K562 (cell line): ENCODE results near the gene USP8. TPM values are rescaled to one million over a fixed set of nuclear protein-coding genes. Genes with fewer than 3 reads are reported as not detected.

Source experiments
- BMI1 ChIP-seq: fragments of 150-350 bp; IDR thresholded peaks from 2 replicates; pipeline ENCODE4 v1.6.1; 2014; ENCODE audit warnings: low read length
- CCNT2 ChIP-seq: IDR thresholded peaks from 2 replicates; pipeline ENCODE4 v1.6.1; 2011; ENCODE audit warnings: borderline replicate concordance, low read depth, mild to moderate bottlenecking, moderate library complexity, mixed read lengths, low read length; ENCODE audit not compliant: insufficient read length; ENCODE audit errors: extremely low read depth
- DMBX1 ChIP-seq: fragments of 250-450 bp; sonication (Bioruptor Pico); IDR thresholded peaks from 2 replicates; pipeline ENCODE4 v1.8.0; 2022; ENCODE audit warnings: inconsistent platforms, mild to moderate bottlenecking, moderate library complexity, borderline replicate concordance
- IFI16 ChIP-seq: fragments of 250-450 bp; sonication (Bioruptor Pico); IDR thresholded peaks from 2 replicates; pipeline ENCODE4 v2.1.2; 2022; ENCODE audit warnings: mild to moderate bottlenecking, inconsistent platforms
- MTA1 ChIP-seq: fragments of 450-650 bp; IDR thresholded peaks from 2 replicates; pipeline ENCODE4 v1.6.1; 2017; ENCODE audit warnings: borderline replicate concordance
- MTA3 ChIP-seq: fragments of 450-650 bp; formaldehyde crosslinking; IDR thresholded peaks from 2 replicates; pipeline ENCODE4 v1.6.1; 2017; ENCODE audit warnings: mild to moderate bottlenecking, borderline replicate concordance
- NCOA2 ChIP-seq, 2 experiments: fragments of 450-650 bp; IDR thresholded peaks; 2 replicates each; pipeline ENCODE4 v1.6.1; 2018; ENCODE audit warnings: mild to moderate bottlenecking in 2 of 2, moderate library complexity in 1 of 2; ENCODE audit not compliant: partially characterized antibody in 2 of 2
- NCOA6 ChIP-seq: fragments of 450-650 bp; IDR thresholded peaks from 2 replicates; pipeline ENCODE4 v1.6.1; 2017; ENCODE audit warnings: mild to moderate bottlenecking
- POLR2AphosphoS5 ChIP-seq: IDR thresholded peaks from 2 replicates; pipeline ENCODE4 v1.6.1; 2011; ENCODE audit warnings: mild to moderate bottlenecking, low read depth, low read length, moderate library complexity; ENCODE audit not compliant: control insufficient read depth, insufficient read depth
- RB1 ChIP-seq: fragments of 450-650 bp; IDR thresholded peaks from 2 replicates; pipeline ENCODE4 v1.6.1; 2017; ENCODE audit warnings: low read depth, mild to moderate bottlenecking
- RFX7 ChIP-seq: fragments of 250-450 bp; sonication (Bioruptor Pico); IDR thresholded peaks from 2 replicates; pipeline ENCODE4 v1.5.1; 2021; ENCODE audit warnings: mild to moderate bottlenecking
- SAP30 ChIP-seq: fragments of 200-600 bp; sonication (generic); IDR thresholded peaks from 2 replicates; pipeline ENCODE4 v1.6.1; 2012; ENCODE audit warnings: borderline replicate concordance, low read depth, mild to moderate bottlenecking, moderate library complexity, low read length, control low read depth, inconsistent platforms; ENCODE audit not compliant: insufficient read depth, poor library complexity, severe bottlenecking
- TCF7 ChIP-seq: sonication (generic); IDR thresholded peaks from 2 replicates; pipeline ENCODE4 v1.6.1; 2016; ENCODE audit warnings: antibody characterized with exemption, borderline replicate concordance
- ZC3H11A ChIP-seq: IDR thresholded peaks from 2 replicates; pipeline ENCODE4 v1.6.1; 2012; ENCODE audit warnings: low read depth, low read length, improper control_type of control experiment
- ZC3H4 ChIP-seq: sonication (generic); formaldehyde crosslinking; IDR thresholded peaks from 2 replicates; pipeline ENCODE4 v1.9.0; 2021; ENCODE audit warnings: missing genetic modification reagents, borderline replicate concordance
- ZNF41 ChIP-seq: fragments of 250-450 bp; sonication (Bioruptor Pico); conservative IDR thresholded peaks from 2 replicates; pipeline ENCODE4 v1.4.0; 2020; ENCODE audit warnings: mild to moderate bottlenecking
- ZNF444 ChIP-seq: fragments of 250-450 bp; sonication (Bioruptor Pico); IDR thresholded peaks from 2 replicates; pipeline ENCODE4 v1.4.0; 2020; ENCODE audit warnings: mild to moderate bottlenecking, moderate library complexity
- ZNF76 ChIP-seq: fragments of 250-450 bp; sonication (Bioruptor Pico); IDR thresholded peaks from 2 replicates; pipeline ENCODE4 v1.4.0; 2020; ENCODE audit warnings: mild to moderate bottlenecking, moderate library complexity, borderline replicate concordance
- polyA plus RNA-seq, 8 experiments: library from polyadenylated mRNA; depleted of rRNA in 4 of 8; stranded (reverse) in 5 of 8; unstranded in 3 of 8; fragments of >200 nt; fragmentation: Nextera tagmentation in 2 of 8; fragmentation: Illumina TruSeq in 1 of 8; extraction: Ambion mirVana in 2 of 8; extraction: Trizol in 1 of 8; gene quantifications; 2 replicates each; pipeline versions ENCODE4 v1.2.1 to v1.2.3, GENCODE V29; 2011 to 2014; ENCODE audit warnings: inconsistent platforms in 1 of 8, missing spikeins in 1 of 8
- total RNA-seq, 7 experiments: library from RNA; depleted of rRNA in 6 of 7; stranded (reverse); fragments of >200 nt in 6 of 7; fragmentation: Illumina TruSeq in 2 of 7; extraction: Trizol in 2 of 7; gene quantifications; 2 replicates each; pipeline versions ENCODE4 v1.2.1 to v1.2.3, GENCODE V29; 2011 to 2021; ENCODE audit warnings: low replicate concordance in 1 of 7
- TF ChIP-seq, protein P1 (sequence below): fragments of 450-650 bp; formaldehyde crosslinking; IDR thresholded peaks from 2 replicates; pipeline ENCODE4 v1.4.0; 2020; ENCODE audit warnings: mild to moderate bottlenecking, moderate library complexity
- TF ChIP-seq, protein P2 (sequence below): fragments of 250-450 bp; sonication (Bioruptor Pico); IDR thresholded peaks from 2 replicates; pipeline ENCODE4 v1.5.0; 2021; ENCODE audit warnings: mild to moderate bottlenecking, moderate library complexity
- TF ChIP-seq, protein P3 (sequence below): fragments of 250-450 bp; sonication (Bioruptor Pico); IDR thresholded peaks from 2 replicates; pipeline ENCODE4 v1.5.0; 2020; ENCODE audit warnings: mild to moderate bottlenecking, borderline replicate concordance

USP8 gene
- total and polyA plus RNA-seq, 9 of the 15 experiments (the other 6 are each of a cell fraction or from before 2014, with no cell fraction given), result 35.1 to 58.4 (median 46.1) TPM

DNA sequence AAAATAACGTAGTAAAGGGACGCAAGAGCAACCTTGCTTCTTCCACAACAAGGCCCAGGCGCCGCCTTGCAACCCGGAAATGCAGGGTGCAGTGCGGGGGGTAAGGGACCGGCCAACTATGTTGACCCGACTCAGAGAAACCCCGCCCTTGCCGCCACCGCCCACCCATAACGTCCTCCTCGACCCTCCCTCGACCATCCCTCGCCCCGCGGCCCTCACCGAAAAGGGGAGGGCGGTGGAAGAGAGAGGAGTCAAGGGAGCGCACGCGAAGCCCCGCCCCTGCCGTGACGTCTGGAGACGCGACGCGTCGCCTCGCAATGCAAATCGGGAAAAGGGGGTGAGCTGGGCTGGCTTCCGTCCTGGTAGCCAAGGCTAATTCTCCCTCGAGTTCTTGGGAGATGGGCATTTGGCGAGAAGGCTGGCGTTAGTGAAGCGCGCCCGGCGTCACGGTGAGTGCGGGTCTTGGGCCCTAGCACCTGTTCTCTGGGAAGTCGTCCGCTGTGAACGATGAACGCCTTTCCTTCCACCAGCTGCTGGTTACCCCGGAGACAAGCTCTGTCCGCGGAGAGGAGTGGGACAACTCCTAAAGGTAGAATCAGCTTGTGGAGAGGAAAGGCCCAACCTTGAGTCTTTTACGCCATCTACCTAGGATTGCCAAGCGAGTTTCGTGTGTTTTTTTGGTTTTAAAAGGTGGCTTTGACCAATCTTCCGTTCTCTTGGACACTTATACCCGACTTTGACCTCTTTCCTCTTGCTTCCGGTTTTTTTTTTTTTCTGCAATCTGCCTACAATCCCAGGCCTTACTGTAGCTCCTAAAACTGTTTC lies at the start of gene USP8 (continued):
- TF ChIP-seq NCOA2 (IDR thresholded peaks at IDR 0.05; ENCODE audit: partially characterized antibody in 2 of 2) (no peak), ZNF41 (no peak), IFI16 (CRISPR knock-in tag) (no peak), ZNF444 (peak; percentile 94), ZNF76 (CRISPR knock-in tag) (no peak), BMI1 (no peak), TCF7 (no peak), ZC3H11A (no peak), CCNT2 (peak; percentile 26), NCOA6 (no peak), POLR2AphosphoS5 (peak; percentile 86), MTA3 (peak; percentile 81), ZC3H4 (CRISPR knock-in tag) (no peak), SAP30 (peak; percentile 95), MTA1 (peak; percentile 98), RFX7 (no peak), DMBX1 (no peak), RB1 (peak; percentile 37; the same call in 1 of the 2 replicates)
- TF ChIP-seq, protein P1, sequence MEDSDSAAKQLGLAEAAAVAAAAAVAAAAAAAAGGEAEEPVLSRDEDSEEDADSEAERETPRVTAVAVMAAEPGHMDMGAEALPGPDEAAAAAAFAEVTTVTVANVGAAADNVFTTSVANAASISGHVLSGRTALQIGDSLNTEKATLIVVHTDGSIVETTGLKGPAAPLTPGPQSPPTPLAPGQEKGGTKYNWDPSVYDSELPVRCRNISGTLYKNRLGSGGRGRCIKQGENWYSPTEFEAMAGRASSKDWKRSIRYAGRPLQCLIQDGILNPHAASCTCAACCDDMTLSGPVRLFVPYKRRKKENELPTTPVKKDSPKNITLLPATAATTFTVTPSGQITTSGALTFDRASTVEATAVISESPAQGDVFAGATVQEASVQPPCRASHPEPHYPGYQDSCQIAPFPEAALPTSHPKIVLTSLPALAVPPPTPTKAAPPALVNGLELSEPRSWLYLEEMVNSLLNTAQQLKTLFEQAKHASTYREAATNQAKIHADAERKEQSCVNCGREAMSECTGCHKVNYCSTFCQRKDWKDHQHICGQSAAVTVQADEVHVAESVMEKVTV (CRISPR knock-in tag), result no peak
- TF ChIP-seq, protein P2, sequence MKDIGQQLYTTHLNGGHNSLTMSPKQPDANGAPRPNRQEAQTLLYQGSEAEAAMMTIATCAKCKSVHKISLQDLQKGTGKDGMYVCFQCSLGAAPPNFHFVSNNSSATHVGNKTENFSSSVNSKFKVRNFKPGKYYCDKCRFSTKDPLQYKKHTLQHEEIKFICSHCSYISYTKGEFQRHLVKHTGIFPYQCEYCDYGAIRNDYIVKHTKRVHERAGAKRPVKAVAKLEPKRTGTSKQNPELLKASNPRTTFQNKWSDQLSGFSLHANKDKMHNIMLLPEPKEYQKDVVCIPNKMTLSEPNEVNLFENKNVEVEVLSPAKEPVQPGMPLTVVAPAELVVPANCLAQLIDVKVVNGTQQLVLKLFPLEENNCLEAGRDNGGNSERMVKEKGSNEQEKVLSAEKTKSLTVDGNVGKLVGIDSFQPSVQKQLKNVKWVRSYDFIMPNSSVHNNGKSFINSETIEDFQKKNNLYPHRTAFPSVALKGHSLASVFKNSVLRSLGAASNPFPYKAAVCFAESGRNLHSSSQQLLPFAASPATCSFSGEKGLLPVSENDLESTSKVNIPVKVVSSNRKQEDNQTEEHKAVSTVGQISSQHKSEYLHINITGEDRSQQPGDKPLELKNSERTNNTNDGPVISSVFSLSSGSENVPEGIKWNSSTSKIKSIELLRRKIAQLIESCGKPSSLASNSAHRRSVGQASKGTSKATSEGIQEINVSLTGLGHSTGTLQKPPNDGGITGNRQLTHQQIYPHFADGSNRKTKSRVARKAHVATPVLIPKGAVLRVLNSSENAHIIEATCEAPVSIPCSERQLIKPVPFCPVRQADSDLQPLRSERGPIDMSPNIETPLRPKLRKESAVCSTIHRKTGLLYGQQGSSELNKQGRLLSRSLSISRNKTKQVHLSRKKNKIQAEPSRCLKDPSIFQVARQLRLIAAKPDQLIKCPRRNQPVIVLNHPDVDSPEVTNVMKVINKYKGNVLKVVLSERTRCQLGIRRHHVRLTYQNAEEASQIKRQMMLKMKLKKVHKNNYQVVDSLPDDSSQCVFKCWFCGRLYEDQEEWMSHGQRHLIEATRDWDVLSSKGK, result no peak
- TF ChIP-seq, protein P3, sequence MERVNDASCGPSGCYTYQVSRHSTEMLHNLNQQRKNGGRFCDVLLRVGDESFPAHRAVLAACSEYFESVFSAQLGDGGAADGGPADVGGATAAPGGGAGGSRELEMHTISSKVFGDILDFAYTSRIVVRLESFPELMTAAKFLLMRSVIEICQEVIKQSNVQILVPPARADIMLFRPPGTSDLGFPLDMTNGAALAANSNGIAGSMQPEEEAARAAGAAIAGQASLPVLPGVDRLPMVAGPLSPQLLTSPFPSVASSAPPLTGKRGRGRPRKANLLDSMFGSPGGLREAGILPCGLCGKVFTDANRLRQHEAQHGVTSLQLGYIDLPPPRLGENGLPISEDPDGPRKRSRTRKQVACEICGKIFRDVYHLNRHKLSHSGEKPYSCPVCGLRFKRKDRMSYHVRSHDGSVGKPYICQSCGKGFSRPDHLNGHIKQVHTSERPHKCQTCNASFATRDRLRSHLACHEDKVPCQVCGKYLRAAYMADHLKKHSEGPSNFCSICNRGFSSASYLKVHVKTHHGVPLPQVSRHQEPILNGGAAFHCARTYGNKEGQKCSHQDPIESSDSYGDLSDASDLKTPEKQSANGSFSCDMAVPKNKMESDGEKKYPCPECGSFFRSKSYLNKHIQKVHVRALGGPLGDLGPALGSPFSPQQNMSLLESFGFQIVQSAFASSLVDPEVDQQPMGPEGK (CRISPR knock-in tag), result no peak
